HG03108 (cell line): ENCODE measurements around the gene IQSEC1.

ENCODE experiments used
- ATAC-seq: cut with Tn5 transposase; IDR thresholded peaks from one replicate; pipeline ENCODE4 v1.9.1; 2021; ENCODE audit warnings: moderate library complexity; ENCODE audit not compliant: unreplicated experiment

IQSEC1 gene

DNA sequence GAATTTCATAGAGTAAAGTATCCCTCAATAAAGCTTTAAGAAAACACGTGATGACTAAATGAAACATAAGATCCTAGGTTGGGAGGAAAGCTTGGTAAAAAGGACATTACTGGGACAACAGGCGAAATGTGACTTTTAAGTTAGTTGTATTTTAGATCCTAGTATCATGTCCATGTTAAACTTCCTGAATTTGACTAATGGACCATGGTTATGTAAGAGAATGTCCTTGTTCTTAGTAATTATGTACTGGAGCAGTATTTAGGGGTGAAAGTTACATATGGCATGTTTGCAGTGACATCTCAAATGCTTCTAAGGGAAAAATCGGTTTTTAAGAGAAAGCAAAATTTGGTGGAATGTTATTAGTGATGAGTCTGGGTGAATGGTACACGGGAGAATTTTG lies 69.6 kb downstream of the IQSEC1 start:
- ATAC-seq, result no peak

DNA sequence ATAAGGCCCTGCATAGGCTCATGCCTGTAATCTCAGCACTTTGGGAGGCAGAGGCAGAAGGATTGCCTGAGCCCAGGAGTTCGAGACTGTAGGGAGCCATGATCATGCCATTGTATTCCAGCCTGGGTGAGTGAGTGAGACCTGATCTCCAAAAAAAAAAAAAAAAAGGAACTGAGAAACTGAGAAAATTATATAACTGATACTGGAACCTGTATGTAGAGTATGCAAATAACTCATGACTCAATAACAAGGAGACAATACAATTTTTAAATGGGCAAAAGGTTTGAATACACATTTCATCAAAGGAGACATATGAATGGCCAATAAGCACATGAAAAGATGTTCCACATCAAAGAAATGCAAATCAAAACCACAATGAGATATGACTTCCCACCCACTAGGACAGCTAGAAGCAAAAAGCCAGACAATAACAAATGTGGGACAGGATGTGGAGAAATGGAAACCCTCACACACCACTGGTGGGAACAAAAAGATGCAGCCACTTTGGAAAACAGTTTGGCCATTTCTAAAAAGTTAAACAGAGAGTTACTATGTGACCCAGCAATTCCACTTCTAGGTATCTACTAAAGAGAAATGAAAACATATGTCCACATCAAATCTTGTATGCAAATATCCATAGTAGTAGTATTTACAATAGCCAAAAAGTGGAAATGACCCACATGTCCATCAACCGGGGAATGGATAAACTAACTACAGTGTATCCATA lies 70.7 kb downstream of the IQSEC1 start:
- ATAC-seq, result peak; percentile 47

DNA sequence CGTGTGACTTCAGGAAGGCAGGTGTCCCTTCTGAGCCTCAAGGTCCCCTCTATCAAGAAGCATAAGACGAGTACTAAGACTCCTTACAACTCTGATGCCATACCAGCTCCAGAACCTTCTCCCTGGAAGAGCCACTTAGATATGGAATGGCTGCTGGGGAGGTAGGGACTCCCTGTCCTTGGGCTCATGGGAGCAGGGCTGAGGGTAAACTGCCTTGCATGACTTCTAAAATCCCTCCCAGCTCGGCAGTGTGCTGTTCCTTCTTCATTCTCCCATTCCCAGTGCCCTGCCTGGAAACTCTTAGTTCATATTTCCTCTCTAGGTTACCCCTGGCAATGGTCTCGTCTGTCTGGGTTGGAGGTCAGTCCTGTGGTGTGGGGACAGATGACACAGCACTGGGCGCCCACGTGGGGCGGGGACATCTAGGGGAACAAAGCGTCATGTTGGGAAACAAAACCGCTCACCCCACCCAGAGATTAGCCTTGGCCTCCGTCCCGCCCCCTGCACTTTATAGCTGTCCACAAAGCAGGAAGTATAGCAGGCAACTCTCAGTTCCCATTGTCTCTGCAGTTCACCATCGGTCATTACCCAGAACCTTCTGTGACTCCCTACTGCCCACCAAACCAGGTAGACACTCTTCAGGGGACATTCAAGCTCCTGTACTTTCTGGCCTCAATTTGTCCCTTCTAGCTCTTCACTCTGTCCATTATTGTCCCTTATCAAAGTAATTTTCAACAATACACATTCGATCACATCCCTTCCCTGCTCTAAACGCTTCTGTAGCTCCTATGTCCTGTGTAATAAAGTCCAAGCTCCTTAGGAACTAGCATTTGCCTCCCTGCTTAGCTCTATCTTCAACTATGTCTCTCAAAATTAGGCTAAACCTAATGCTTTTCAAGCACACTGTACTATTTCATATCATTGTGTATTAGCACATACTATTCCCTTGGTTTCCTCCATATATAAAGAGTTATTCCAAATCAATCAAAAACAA lies 73.8 kb downstream of the IQSEC1 start:
- ATAC-seq, result peak; percentile 35

DNA sequence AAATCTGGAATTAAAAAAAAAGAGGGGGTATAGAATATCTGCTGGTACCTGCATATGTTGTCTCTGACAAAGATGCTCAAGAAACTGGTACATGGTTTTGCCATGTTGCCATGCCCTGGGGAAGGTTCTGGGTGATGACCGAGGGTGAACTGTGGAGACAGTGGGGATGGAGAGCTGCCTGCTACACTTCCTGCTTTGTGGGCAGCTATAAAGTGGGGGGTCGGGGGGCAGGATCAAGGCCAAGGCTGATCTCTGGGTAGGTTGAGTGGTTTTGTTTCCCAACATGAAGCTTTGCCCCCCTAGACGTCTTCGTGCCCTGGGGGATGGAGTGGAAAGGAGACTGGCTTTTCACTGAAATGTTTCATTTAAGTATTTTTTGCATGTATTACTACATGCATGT lies 74.6 kb downstream of the IQSEC1 start:
- ATAC-seq, result no peak

DNA sequence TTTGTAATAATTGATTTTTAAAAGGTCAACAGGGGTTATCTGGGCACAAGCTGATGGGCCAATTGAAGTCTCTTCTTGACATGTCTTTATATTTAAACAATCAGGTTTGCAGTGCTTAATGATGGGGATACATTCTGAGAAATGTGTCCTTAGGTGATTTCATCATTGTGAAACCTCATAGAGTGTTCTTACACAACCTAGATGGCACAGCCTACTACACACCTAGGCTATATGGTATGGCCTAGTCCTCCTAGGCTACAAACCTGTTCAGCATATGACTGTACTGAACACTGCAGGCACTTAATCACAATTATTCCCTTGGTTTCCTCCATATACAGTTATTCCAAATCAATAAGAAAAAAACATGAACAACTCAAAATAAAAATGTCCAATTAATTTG lies 75.8 kb downstream of the IQSEC1 start:
- ATAC-seq, result no peak

DNA sequence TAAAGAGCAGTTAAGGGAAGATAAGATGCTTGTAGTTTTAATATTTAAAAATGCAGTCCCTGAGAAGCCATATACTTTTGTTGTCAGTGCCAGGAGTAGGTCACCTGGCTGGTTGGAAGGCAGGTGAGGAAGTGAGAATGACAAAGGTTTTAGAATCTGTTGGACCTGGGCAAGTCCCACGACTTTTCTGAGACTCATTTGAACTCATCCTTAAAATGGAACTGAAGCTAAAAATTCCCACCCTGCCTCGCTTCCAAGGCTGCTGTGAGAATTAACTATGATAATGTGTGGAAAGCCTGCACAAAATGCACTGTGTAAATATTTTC lies 77.1 kb downstream of the IQSEC1 start:
- ATAC-seq, result no peak

DNA sequence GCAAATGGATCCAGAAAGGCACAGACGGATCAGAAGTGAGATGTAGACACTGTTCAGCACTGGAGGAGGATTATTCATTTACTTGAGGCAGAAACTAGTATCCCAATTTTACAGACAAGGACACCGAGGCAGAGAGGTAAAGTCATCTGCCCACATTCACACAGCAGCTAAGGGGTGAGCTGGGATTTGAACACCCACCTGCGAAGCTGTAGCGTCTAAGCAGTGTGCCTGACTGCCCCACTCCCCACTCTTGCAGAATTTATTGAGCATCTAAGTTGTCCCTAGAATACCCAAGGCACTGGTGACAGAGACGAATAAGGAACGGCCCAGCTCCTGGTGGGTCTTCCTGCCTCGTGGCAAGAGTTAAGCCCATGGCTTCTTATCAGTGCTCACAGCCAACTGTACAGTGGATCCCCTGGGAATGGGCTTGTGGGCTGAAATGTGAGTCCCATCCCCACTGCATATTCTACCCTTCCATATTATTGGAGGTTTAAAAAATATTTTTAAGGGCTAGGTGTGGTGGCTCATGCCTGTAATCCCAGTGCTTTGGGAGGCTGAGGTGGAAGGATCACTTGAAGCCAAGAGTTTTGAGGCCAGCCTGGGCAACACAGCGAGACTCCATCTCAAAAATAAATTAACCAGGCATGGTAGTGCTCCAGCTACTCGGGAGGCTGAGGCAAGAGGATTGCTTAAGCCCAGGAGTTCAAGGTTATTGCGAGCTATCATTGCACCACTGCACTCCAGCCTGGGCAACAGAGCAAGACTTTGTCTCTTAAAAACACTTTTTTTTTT lies 77.6 kb downstream of the IQSEC1 start:
- no peak for ATAC-seq

DNA sequence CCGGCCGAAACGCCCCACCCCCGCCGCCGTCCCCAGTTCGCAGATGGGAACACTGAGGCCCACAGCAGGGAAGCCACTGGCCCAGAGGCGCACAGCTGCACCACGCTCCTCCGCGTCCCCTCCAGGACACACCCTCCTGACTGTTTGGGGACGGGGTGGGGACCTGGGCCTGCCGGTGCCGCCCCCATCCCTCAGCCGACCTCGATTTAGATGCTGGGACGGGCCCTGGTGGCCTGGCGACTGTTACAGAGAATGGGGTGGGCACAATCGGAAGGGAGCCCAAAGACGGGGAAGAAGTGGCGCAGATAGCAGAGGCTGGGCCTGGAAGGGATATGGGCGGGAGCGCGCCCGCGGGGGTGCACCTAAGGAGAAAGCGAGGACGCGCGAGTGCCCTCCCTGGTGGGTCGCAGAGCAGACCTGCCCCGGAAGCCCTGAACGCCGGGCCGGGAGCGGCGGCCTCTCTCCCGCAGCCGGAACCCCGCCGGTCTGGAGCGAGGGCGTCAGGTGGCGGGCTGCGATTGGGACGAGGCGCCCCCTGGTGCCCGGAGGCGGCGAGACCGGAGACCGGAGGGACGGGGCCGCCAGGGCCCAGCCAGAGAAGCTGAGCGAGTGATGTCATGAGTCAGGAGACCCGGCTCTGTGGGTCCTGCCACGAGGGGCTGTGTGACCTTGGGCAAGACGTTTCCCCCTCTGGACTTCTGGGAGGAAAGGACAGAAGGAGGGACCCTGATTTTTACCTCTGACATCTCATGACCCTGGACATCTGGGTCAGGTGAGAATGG lies 78.4 kb downstream of the IQSEC1 start:
- peak; percentile 60 for ATAC-seq

DNA sequence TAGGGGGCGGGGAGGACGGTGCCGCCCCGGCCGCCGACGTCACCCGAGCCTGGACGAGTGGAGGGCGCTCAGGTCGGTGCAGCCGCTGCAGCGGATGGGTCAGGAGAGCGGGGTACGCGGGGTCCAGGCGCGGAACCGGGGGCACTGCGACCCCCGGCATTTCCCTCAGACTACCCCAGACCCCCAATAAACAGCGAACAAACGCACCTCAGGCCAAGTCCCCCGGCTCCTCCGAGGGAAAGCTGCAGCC lies 78.9 kb downstream of the IQSEC1 start:
- no peak for ATAC-seq

DNA sequence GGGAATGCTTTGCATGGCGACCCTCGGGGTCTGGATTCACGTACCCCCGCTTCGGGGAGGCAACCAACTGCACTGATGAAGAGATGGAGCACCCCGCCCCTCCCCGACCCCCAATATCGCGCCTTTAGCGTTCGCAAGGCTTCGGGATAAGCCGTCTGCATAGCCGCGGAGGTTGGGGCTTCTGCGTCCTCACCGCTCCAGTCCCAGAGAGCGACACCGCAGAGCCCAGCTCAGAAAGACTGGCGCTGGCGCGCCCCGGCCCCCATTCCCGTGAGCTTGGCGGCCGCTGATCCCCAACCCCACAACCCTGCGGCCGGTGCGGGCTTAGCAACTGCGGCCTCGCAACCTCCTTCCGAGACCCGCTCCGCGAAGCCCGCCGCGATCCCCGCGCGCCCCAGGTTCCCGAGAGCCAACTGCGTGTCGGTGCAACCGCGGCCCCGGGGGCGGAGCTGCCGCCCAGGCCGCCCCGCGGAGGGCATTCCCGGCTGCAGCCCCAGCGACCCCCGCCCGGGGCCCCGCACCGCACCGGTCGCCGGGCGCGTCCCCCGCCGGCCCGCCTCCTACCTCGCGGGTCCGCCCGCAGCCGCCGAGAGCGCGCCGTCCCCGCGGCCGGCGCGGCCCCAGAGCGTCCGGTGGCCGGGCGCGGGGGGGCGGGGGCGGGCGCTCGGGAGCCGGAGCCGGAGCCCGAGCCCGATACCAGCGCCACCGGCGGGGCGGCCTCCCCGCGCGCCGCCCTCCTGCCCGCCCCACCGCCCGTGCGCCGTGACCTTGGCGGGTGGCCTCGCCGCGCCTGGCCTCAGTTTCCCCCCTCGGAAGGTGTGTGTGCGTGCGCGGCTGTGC lies 79.5 kb downstream of the IQSEC1 start:
- ATAC-seq, result no peak

DNA sequence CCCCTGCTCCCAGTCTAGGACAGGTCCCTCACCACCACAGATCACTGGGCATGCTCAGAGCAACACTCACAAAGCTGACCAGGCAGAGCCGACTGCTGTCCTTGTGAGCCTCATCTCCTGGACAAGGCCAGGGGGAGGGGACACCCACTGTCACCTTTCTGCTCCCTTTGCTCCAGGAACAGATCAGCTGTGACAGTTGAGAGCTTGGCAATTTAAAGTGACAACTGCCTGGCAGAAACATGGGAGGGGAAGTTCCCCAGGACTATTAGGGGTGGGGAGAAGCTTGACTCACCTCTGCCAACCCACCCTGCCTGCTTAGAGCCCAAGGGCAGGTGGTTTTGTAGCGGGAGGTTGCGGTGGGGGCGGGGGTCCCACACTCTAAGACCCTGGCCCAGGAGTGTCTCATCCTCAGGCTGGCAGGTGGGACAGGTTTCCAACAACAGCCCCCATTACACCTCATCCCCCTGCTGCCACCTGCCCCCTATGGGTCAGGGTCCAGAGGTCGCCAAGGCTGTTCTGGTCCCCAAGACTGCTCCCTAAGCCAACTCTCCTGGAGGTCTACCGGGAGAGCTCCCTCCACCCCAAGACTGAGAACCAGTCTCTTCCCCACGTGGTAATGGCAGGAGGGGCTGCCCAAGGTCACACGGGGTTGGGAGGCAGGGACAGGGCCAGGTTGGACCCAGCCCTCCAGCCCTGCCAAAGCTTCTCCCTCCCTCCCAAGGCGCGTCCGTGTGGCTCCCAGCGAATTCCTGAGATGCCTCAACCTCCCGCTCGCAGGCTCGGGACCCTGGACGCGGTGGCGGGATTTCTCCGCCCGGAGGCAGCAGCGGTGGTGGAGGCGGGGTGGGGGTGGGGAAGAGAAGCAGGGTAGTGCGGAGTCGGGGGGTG lies 80.4 kb downstream of the IQSEC1 start:
- no peak for ATAC-seq

DNA sequence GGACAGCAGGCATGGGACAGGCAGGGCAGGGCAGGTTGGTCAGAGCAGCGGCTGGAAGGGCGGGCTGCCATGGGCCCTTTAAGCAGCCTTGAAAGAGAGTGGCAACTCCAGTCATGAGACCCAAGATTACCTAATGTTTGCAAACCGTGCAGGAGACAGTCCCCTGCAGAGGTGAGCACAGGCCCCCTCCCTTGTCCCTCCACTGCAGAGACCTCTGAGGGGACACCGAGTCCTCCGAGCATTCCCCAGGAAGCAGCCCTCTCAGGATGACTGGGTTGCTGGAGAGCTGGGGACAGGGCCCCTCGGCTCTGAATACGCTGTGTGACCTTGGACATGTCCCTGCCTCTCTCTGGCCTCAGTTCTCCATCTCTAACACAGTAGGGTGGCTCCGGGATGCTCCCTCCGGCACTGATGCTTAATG lies 81.4 kb downstream of the IQSEC1 start:
- ATAC-seq, result no peak

DNA sequence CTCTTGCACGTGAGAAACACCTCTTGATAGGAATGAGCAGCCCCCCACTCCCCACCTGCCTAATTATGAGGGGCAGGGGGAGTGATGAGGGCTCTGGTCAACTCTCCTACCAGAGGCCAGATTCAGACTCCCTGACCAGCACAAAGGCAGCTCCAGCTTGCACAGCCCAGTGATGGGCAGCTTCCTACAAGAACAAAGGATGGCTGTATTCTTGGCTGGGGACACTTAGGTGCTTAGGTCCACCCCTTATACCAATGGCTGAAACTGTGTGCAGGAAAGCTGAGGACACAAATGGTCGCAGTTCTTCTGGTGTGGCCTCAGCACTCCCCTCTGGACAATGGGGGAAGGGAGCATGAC lies 81.8 kb downstream of the IQSEC1 start:
- no peak for ATAC-seq

DNA sequence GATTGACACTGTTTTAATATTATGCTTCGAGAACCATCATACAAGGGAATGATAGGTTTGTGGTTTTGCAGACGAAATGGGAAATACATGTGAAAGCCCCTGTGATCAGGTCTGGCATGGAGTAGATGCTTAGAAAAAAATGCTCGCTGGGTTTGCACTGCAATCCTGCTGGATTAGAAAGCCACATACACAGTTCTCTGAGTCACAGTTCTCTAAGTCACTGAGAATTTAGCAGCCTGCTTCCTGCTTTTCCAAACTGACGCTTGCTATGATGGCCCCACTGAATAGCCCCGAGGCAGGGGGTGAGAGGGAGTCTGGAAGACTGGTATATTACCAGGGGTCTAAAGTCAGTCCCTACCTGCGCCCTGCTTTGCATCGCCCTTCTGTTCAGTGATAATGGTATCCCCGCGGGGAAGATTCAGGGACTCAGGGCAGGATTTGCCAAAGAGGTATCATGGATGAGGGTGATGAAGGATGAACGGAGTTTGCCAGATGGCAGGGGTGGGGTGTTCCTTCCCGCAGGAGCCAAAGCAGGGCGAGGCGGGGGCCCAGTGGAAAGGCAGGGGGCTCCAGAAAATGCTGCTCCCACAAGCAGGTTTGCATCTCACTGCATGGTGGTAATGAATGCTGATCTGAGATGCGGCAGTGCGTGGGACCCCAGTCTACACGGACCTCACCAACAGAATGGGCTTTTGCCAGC lies 82.3 kb downstream of the IQSEC1 start:
- no peak for ATAC-seq

DNA sequence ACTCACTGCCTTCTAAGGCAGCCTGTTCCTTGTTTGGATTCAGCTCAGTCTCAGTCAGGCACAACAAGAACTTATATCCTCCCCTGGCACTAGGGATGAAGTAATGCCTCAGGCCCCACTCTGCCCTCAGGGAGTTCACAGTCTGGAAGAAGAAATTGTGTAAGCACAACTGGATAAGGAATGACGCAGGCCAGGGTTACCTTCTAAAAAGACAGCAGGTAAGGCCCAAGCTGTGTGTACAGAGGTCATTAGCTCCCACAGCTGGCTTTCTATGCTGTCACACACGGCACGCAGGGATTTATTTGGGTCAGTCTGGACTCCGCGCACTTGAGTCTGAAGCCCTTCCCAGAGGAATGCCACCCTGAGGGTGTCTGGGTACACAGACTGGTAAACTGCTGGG lies 82.9 kb downstream of the IQSEC1 start:
- no peak for ATAC-seq

DNA sequence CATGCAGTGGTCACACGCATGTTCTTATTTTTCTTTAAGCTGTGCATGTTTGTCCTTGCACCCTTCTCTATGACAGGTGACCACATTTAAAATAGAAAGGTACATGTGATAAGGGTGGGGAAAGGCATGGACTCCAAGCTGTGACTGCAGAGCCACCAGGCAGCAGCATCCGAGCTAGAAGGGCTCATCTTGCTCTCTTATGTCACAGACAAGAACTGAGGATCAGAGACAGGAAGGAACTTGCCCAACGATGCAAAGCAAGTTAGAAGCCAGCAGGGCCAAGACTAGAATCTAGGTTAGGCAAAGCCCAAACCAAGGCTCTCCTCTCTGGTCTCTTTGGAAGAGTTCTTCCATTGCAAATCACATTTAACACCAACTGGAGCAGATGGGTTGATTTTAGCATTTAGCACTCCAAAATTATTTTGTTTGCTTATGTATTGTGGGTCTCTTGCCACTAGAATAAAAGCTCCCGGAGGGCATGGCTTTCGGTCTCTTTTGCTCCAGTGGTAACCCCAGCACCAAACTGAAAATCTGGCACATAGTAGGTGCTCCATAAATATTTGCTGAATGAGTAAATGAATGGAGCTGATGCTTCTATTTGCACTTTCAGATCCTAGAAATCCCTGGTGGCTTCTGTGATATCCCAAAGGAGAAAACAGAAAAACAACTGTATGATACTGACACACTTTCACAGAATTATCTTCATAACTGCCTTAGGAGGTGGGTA lies 84.3 kb downstream of the IQSEC1 start:
- ATAC-seq, result no peak

DNA sequence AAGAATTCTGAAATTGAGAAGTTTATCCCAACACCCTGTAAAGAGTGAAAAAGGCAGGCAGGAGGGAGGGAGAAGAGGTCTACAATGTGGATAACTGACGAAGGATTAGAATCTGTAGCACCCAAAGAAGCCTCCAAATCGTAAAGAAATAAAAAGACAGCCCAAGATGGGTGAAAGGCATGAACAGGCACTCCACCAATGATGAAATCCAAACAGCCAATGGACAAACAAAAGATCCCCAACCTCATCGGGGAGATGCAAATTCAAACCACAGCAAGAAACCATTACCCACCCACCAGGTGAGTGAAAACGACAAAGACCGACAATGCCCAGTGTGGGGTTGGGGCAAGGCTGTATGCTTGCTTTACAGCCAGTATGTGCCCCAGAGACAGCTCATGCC lies 85.6 kb downstream of the IQSEC1 start:
- ATAC-seq, result no peak

DNA sequence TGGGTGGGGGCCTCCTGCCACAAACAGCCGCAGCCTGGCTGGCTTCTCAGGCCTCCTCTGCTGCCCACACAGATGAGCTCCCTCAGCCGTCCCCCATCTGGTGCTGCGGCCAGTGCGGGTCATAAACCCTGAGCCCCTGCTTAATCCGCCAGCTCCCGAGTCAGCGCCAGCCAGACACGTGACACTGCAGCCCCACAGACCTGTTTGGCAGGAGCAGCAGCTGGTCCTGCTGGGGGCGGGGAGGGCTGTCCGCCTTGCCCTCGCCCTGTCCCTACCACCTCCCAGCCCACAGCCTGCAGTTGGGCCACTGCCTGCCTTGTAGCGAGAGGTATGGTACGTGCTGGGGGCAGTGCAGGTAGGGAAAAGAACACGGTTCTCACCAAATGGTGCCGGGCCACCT lies 86.2 kb downstream of the IQSEC1 start:
- no peak for ATAC-seq
